Left cardiac atrium (tissue), 4 donors: Measurements from ENCODE around the gene NR5A1. TPM values are rescaled to one million over a fixed set of nuclear protein-coding genes. Genes with fewer than 3 reads are reported as not detected.

Experiments
- ATAC-seq, 2 donors: fragments of 200-7000 bp; cut with Tn5 transposase; one replicate each; pipeline ENCODE4 v1.9.1; 2020; ENCODE audit warnings: mild to moderate bottlenecking in 2 of 2, moderate library complexity in 2 of 2
- DNase-seq: peaks from one replicate; pipeline ENCODE4 v3.0.0-alpha.2; 2020
- intact Hi-C, 2 donors: fragments of 100-400 bp; cut with DNase I; formaldehyde crosslinking; loops; one replicate each; pipeline versions ENCODE4 v1.14.1 to v1.15.1; 2022 to 2023
- total RNA-seq, 2 donors: library from RNA; stranded (reverse); fragmentation: NEBNext Ultra II Directional; extraction: Animal tissue kit (Norgen Biotek cat#: 25700); gene quantifications; one replicate each; pipeline ENCODE4 v1.2.1, GENCODE V29; 2021
- donor health status: DM: no; HTN: yes; CAD: no.
- donor health status: DM: no; HTN: yes; CAD: no; lungs with severe emphysema.
- donor health status: DM: yes; HTN: yes; CAD: no.
- donor health status: Dilated cardiomyopathy.

NR5A1 gene
- total RNA-seq, 2 donors from 2014 or later = not detected

DNA sequence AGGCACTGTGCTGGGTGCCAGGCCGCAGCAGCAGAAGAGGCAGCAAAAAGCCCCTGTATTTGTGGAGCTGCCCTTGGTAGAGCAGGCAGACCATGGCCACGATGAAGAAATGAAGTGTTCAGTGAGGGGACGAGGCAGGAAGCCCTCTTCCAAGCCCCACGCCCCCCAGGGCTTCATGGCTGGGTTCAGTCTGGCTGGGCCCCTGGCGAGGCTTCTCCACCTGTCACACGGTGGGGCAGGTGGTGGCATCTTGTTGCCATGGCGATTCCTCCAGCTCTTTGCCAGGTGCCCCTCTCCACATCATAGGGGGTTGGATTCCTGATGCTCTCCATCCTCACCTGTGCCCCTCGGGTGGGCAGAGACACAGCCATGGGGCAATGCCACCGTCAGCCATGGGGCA is 35.4 kb downstream of the NR5A1 start:
- DNase-seq (no peak), ATAC-seq (no peak)
- intact Hi-C loops = no loop called here

DNA sequence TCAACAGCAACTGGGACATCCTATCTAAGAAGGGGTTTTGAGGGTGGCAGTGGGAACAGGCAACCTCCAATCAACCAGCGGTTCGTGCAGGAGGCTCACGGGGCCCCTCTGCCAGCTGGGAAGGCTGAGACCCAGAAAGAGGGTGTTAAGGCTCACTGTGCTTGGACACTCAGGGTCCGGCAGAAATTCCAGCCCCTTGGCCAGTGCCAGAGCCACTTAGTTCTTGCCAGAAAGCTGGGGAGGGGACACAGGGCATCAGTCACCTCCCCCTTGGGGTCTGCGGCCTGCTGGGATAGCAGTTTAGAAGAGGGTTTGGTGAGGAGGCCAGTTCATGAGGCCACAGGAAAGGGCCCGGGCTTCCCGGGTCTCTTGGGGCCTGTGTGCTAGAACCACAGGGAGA is 36.5 kb downstream of the NR5A1 start:
- intact Hi-C loops = no loop called here
- ATAC-seq (no peak), DNase-seq (no peak)

DNA sequence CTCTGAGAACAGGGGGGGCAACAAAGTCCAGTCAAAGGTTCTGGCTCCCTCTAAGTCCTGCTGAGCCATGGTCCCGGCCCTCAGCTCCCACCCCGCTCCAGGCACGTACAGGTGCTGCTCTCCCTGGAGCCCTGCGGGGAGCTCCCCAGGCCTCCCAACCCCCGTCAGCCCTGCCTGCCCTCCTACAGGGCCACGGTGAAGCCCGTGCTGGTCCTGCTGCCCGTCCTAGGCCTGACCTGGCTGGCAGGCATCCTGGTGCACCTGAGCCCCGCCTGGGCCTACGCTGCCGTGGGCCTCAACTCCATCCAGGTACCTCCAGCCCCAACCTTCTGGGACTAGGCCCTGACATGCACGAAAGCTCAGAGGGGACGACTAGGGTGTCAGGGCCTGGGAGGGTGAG is 36.9 kb downstream of the NR5A1 start:
- DNase-seq (no peak), ATAC-seq (no peak)
- intact Hi-C loops = no loop called here

DNA sequence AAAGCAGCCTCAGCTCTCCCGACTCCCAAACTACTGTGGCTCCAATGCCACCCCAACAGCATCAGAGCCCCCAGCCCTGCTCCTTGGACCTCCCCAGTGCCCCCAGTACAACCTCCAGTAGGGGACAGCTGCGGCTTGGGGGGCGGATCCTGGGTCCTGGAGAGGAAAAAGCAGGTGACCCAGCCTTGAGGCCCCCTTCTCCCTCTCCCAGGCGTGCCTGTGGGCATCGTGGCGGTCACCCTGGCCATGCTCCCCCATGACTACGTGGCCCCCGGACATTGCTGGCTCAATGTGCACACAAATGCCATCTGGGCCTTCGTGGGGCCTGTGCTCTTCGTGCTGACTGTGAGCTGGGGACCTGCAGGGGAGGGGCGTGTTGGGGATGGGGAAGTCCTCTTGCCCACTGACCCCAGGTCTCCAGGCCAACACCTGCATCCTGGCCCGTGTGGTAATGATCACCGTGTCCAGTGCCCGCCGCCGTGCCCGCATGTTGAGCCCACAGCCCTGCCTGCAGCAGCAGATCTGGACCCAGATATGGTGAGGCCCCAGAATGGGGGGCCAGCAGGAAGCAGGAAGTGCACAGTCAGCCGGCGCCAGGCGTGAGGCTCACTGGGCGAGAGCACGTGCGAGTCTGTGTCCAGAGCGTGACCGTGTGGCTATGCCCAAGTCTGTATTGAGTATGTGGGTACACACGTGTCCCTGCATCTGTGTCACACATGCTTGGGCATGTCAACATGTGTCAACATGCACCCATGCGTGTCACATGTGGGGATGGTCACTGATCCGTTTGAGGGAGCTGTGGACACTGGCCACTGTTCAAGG is 38.0 kb downstream of the NR5A1 start:
- intact Hi-C loops = no loop called here
- no peak for DNase-seq
- ATAC-seq = no peak

DNA sequence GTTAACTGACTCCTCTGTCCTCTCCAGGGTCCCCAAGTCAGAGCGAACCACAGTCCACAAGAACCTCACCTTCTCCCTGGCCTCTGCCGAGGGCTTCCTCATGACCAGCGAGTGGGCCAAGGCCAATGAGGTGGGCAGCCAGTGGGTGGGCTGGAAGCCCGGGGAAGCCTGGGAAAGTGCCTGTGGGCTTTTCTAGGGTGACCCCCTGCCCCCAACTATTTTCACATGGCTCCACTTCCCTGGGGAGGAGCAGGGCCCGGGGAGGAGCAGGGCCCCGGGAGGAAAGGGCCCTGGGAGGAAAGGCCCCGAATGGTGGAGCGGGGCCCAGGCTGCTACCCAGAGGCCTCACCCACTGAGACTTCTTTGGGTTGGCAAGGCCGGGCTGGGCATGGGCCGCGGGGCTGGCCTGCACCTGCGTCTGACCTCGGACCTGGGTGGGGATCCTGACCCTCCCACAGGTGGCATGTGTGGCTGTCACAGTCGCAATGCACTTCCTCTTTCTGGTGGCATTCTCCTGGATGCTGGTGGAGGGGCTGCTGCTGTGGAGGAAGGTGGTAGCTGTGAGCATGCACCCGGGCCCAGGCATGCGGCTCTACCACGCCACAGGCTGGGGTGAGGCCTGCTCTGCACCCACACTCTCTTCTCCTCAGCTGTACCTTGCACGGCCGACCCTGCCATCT is 39.0 kb downstream of the NR5A1 start:
- no peak for ATAC-seq
- DNase-seq = no peak
- intact Hi-C loops = no loop called here

DNA sequence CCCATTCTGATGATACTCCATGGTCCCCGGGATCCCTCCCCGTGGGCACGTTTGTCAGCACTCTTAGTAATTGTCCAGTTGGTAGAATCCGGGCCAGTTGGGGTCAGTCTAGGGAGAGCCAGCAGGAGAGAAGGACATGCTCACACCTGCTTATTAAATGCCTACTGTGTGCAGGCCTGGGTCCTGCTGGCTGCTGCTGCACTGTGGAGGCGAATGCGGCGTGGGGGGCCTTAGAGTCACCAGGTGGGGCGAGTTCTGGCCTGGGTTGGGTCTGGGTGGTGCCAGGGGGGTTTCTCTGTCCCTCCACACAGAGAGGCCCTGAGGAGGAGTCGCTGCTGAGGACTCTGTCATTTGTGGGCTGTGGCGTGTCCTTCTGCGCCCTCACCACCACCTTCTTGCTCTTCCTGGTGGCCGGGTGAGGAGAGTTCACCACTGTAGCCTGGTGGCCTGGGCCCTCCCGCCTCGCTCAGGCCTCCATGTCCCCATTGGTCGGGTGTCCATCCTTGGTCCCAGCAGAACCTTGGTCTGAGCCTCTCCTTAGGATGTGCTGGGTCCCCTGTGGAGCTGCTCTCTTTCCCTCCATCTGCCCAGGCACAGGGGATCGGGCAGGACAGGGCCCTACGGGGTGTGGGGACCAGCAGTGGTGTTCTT is 39.7 kb downstream of the NR5A1 start:
- ATAC-seq = no peak
- intact Hi-C loops = no loop called here

DNA sequence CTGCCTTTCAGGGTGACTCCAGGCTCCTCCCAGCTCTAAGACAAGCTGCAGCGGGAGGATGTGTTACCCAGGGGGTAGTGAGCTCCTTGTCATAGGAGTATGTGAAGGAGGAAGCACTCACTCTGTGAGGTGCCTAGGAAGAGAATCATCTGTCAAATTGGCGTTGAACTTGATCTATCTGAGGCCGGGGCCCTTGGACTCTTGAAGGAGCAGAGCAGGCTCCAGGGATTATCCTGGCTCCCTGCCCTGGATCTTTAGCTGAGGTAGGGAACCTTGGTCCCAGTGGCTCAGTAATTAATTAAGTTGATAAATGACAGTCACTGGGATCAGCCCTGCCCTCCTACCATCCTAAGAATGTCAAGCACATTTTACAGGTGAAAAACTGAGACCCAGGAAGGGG is 41.5 kb downstream of the NR5A1 start:
- intact Hi-C loops = no loop called here
- no peak for DNase-seq
- no peak for ATAC-seq

More for the DNA sequence above, 39.7 kb downstream of the NR5A1 start:
- no peak for DNase-seq

DNA sequence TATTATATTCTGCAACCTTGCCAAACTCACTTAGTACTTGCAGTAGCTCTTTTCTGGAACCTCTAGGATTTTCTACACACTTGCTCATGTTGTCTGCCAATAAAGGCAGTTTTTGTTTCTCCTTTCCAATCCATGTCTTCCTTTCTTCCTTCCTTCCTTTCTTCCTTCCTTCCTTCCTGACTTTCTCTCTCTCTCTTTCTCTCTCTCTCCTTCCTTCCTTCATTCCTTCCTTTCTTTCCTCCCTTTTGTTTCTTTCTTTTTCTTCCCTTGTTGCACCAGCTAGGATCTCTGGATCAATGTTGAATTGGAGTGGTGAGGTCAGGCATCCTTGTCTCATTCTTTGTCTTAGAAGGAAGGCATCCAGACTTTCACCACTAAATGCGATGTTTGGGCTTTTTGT is 44.5 kb downstream of the NR5A1 start:
- ATAC-seq (no peak), DNase-seq (no peak)
- intact Hi-C loops = no loop called here

DNA sequence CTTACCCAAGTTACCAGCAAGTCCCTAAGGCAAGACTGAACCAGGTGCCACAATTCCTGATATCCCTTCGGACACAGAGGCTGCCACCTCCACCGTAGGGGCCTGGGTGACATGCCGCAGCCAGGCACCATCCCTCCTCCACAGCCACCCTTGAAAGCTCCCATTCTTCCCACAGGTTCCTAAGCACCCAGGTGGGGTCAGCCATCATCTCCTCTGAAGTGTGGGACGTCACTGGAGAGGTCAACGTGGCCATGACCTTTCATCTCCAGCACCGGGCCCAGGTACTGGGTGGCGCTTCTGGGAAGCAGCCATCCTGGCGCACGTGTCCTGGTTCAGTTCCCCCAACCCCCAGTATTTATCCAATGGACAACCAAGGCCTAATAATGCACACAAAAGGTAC is 48.8 kb downstream of the NR5A1 start:
- ATAC-seq = no peak
- DNase-seq = no peak
- intact Hi-C loops = no loop called here

DNA sequence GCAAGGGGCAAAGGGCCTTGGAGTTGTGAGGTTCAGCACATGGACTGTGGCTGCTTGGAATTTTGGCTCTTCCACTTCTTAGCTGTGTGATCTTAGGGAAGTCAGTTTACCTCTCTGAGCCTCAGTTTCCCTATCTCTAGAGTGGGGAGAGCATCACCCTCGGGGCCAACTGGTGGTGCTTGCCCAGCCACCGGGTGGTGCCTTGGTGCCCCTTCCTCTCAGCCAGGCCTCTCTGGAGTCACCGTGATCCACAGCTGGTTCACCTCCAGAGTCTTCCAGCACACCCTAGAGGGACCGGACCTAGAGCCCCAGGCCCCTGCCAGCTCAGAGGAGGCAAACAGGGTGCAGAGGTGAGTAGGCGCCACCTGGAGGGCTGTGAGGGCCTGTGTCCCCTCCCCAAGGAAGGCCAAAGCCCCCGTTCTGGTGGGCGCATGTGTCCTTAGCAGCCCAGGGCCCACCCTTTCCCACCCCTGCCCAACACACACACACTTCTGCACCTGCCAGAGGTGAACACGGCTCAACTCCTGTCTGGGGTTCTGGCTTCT is 49.2 kb downstream of the NR5A1 start:
- intact Hi-C loops = no loop called here
- ATAC-seq (no peak), DNase-seq (no peak)

DNA sequence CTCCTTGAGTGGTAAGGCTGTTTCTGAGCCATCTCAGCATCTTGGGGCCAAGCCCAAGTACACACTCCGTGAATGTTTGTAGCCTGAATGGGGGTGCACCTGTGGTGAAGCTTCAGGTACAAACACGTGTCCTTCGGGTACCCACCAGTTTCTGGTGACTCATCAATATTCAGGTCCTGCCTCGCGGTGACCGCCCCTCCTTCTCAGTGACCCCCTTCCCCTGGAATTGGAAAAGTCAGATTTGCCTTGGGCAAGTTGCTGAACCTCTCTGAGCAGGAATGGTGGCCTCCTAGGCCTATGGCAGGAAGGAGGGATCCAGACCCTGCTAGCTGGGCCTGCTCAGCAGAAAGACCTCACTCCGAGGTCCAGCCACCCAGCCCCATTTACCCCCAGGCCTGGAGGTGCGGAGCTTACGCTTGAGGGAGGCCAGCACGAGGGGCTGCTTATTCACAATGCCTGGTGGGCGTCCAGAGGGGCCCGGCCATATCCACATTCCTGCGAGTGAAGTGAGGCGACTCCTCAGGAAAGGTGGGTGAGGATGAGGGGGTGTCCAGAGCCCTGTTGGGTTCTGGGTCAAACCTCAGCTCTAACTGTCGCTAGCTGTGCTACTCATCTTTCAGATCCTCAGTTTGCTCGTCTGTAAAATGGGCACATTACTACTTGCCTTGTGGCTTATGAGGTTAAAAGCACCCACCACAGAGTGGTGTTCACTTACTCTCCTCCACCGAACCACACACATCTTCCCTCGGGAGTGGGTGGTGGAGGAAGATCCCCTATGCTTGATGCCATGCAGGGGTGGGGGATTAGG is 49.9 kb downstream of the NR5A1 start:
- no peak for ATAC-seq
- no peak for DNase-seq
- intact Hi-C loops = no loop called here

DNA sequence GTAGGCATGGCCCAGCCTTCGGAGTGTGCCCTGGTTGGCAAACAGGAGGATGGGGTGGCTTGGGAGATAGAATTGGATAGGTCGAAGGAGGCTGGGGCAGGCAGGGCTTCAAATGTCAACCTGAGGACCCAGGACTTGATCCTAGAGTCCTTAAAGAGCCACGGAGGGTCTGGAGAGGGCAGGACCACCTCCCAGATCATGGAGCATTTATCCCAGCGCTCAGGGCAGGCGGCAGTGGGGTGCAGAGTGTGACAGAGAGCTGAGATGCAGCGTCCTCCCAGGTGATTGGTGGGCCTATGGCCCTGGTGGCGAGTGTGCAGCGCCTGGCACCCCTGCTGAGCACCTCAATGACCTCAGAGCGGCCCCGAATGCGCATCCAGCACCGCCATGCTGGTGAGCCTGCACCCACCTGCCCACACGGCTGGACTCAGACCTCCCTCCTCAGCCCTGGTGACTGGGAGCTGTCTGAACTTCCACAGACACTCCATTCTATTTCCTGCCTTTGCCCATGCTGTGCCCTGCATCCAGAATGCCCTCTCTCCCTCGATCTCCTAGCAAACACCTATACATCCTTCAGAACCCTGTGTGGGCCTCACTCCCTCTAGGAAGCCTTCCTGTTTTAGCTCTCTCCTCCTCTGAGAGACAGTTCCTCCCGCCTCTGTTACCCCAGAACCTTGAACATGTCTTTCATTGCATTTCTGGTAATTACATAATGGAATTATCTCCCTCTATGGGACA is 50.7 kb downstream of the NR5A1 start:
- intact Hi-C loops = no loop called here
- DNase-seq (no peak), ATAC-seq (no peak)

DNA sequence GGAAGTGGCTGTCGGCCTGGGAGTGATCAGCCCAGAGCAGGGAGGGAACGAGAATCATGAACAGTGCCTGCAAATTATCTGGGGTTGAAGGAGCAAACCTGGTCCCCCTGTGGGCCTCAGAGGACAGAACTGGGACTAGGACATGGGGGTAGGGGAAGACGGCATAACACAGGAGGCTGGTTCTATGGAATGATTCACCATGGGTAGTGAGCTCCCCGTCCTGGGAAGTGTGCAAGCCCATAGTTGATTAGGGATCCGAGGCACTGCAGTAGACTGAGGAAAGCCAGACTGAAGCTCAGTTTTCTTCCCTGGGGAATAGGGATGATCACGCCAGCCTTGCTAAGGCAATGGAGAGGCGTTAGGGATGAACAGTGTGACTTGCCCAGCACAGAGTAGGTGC is 51.4 kb downstream of the NR5A1 start:
- no peak for DNase-seq
- intact Hi-C loops = no loop called here
- ATAC-seq = no peak

DNA sequence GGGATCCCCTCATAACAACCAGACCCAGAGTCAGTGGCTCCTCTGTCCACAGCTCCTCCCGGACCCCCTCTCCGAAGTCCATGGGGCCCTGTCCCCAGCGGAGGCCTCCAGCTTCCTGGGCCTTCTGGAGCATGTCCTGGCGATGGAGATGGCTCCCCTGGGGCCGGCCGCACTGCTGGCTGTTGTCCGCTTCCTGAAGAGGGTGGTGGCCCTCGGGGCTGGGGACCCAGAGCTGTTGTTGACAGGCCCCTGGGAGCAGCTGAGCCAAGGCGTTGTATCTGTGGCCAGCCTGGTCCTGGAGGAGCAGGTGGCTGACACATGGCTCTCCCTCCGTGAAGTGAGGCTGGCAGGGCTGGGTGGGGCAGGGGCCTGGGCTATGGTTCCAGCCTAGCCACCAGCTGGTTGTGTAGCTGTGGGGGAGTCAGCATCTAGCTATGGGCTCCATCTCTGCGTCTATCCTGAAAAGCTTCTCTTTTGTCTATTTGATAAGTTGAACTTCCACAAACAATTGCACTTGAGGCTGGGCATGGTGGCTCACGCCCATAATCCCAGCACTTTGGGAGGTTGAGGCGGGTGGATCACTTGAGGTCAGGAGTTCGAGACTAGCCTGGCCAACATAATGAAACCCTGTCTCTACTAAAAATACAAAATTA is 52.3 kb downstream of the NR5A1 start:
- intact Hi-C loops = no loop called here
- DNase-seq (no peak), ATAC-seq (no peak)

DNA sequence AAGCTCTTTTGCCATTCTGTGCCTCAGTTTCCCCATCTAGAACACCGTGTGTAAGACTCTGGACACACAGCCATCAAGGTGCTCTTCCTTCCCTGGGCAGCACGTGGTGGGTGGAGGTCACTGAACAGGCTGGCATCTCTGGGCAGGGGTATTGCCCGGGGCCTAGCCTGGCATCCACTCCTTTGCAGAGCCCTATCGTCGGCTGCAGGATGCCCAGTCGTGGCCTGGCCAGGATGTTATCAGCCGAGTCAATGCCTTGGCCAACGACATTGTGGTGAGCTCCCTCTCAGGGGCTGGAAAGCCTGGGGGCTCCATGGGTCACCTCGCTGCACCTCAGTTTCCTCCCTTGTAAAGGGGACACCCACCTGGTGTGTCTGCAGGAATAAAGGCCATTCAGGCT is 52.9 kb downstream of the NR5A1 start:
- DNase-seq = no peak
- intact Hi-C loops = no loop called here
- ATAC-seq = no peak

DNA sequence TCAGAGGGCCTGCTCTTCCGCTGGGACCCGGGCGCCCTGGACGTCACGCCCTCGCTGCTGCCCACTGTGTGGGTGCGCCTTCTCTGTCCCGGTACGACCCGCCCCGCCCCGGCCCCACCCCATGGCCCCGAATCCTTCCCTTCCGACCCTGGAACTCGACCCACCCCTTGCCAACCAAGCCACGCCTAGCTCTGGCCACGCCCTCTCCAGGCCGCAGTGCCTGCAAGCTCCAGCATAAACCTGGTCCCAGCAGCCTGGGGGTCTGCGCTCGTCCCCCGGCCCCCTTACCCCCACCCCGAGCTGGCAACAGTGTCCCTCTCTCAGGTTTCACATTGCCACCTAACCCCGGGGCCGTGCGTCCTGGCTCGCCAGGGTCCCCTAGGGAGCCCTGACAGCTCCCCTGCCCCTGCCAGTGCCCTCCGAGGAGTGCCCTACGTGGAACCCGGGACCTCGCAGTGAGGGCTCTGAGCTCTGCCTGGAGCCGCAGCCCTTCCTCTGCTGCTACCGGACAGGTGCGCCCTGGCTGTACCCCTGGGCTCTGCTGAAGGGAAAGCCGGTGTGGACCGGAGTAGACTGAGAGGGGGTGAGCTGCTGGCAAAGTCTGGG is 53.5 kb downstream of the NR5A1 start:
- ATAC-seq = no peak
- no peak for DNase-seq
- intact Hi-C loops = no loop called here

DNA sequence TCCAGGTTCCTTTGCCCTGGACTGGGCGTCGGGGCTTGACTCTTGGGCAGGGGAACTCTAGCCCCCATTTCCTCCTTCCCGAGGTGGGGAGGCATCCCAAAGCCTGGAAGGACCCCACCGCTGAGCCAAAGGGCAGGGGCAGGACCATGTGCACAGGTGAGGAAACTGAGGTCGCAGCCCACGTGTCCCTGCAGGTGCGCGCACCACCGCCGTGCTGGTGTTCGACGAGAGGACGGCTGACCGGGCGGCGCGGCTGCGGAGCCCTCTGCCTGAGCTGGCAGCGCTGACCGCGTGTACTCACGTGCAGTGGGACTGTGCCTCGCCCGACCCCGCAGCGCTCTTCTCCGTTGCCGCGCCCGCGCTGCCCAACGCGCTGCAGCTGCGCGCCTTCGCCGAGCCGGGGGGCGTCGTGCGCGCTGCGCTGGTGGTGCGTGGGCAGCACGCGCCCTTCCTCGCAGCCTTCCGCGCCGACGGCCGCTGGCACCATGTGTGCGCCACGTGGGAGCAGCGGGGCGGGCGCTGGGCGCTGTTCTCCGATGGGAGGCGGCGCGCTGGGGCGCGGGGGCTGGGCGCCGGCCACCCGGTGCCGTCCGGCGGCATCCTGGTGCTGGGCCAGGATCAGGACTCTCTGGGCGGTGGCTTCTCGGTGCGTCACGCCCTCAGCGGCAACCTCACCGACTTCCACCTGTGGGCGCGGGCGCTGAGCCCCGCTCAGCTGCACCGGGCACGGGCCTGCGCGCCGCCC is 54.2 kb downstream of the NR5A1 start:
- intact Hi-C loops = no loop called here
- ATAC-seq = no peak
- no peak for DNase-seq
